GM23338 (cell line): ENCODE results near the gene ASGR1. TPM values are rescaled to one million over a fixed set of nuclear protein-coding genes. Genes with fewer than 3 reads are reported as not detected.

Experiments used
- ATAC-seq: fragments of 200-7000 bp; cut with Tn5 transposase; 3 replicates; pipeline ENCODE4 v1.9.1; 2020
- DNase-seq: peaks from one replicate; pipeline ENCODE4 v3.0.0-alpha.2; 2015; ENCODE audit warnings: low spot score
- H2AFZ ChIP-seq: fragments of 200-600 bp; sonication (generic); 2 replicates; pipeline ENCODE4 v1.8.0; 2016; ENCODE audit warnings: antibody characterized with exemption, mild to moderate bottlenecking, moderate library complexity
- H3F3A ChIP-seq: fragments of 200-600 bp; sonication (generic); replicated peaks from 2 replicates; pipeline ENCODE4 v1.8.0; 2017; ENCODE audit warnings: antibody characterized with exemption, mixed run types, low read depth
- H3K27ac ChIP-seq: fragments of 200-600 bp; sonication (generic); 2 replicates; pipeline ENCODE4 v1.6.1; 2016; ENCODE audit warnings: low read depth
- H3K27me3 ChIP-seq: fragments of 200-600 bp; sonication (generic); 2 replicates; pipeline ENCODE4 v1.8.0; 2016; ENCODE audit warnings: mild to moderate bottlenecking, mixed run types, moderate library complexity; ENCODE audit not compliant: insufficient read depth
- H3K36me3 ChIP-seq: fragments of 200-600 bp; sonication (generic); 2 replicates; pipeline ENCODE4 v1.8.0; 2016; ENCODE audit warnings: mild to moderate bottlenecking; ENCODE audit not compliant: insufficient read depth
- H3K4me1 ChIP-seq: fragments of 200-600 bp; sonication (generic); 2 replicates; pipeline ENCODE4 v1.8.0; 2016; ENCODE audit warnings: mild to moderate bottlenecking, moderate library complexity; ENCODE audit not compliant: insufficient read depth
- H3K4me2 ChIP-seq: fragments of 200-600 bp; sonication (generic); 2 replicates; pipeline ENCODE4 v1.7.1; 2017; ENCODE audit warnings: mixed run types
- H3K4me3 ChIP-seq: fragments of 200-600 bp; sonication (generic); 2 replicates; pipeline ENCODE4 v1.6.1; 2016; ENCODE audit warnings: mixed run types
- H3K79me2 ChIP-seq: fragments of 200-600 bp; sonication (generic); replicated peaks from 2 replicates; pipeline ENCODE4 v1.8.0; 2017; ENCODE audit warnings: mild to moderate bottlenecking; ENCODE audit not compliant: insufficient read depth
- H3K9me2 ChIP-seq: fragments of 200-600 bp; sonication (generic); 2 replicates; pipeline ENCODE4 v1.8.0; 2017; ENCODE audit not compliant: insufficient read depth
- H4K20me1 ChIP-seq: fragments of 200-600 bp; sonication (generic); replicated peaks from 2 replicates; pipeline ENCODE4 v1.8.0; 2017; ENCODE audit warnings: mild to moderate bottlenecking; ENCODE audit not compliant: insufficient read depth
- H3K27ac Mint-ChIP-seq: 2 replicates; pipeline ENCODE4 v1.8.0; 2020; ENCODE audit warnings: inconsistent platforms, mild to moderate bottlenecking, moderate library complexity, mixed read lengths
- H3K27me3 Mint-ChIP-seq: 3 replicates; pipeline ENCODE4 v1.8.0; 2022; ENCODE audit warnings: low read depth, mild to moderate bottlenecking, moderate library complexity, mixed read lengths, inconsistent platforms; ENCODE audit not compliant: insufficient read depth, poor library complexity
- H3K36me3 Mint-ChIP-seq: 3 replicates; pipeline ENCODE4 v1.8.0; 2021; ENCODE audit warnings: low read depth, mild to moderate bottlenecking, inconsistent platforms, moderate library complexity, mixed read lengths
- H3K4me1 Mint-ChIP-seq: 3 replicates; pipeline ENCODE4 v1.8.0; 2020; ENCODE audit warnings: mild to moderate bottlenecking, inconsistent platforms, mixed read lengths
- H3K4me3 Mint-ChIP-seq: 3 replicates; pipeline ENCODE4 v1.8.0; 2021; ENCODE audit warnings: moderate library complexity, mild to moderate bottlenecking, inconsistent platforms, mixed read lengths
- H3K9me3 Mint-ChIP-seq: 3 replicates; pipeline ENCODE4 v1.8.0; 2020; ENCODE audit warnings: moderate library complexity, mild to moderate bottlenecking, inconsistent platforms, mixed read lengths
- CREB1 ChIP-seq: fragments of 250-450 bp; sonication (Bioruptor Pico); IDR thresholded peaks from 2 replicates; pipeline ENCODE4 v1.5.0; 2020; ENCODE audit warnings: low read depth, mild to moderate bottlenecking, moderate library complexity
- EZH2 ChIP-seq: fragments of 200-600 bp; sonication (generic); IDR thresholded peaks from one replicate; pipeline ENCODE4 v1.8.0; 2017; ENCODE audit warnings: antibody characterized with exemption, mild to moderate bottlenecking, low read depth; ENCODE audit not compliant: unreplicated experiment
- EZH2phosphoT487 ChIP-seq: fragments of 200-600 bp; sonication (generic); IDR thresholded peaks from one replicate; pipeline ENCODE4 v1.8.1; 2018; ENCODE audit warnings: antibody characterized with exemption; ENCODE audit not compliant: unreplicated experiment
- JUNB ChIP-seq: IDR thresholded peaks from one replicate; pipeline ENCODE4 v1.6.1; 2016; ENCODE audit warnings: antibody characterized with exemption; ENCODE audit not compliant: unreplicated experiment
- POLR2AphosphoS5 ChIP-seq: IDR thresholded peaks from 2 replicates; pipeline ENCODE4 v1.6.1; 2016; ENCODE audit warnings: antibody characterized with exemption, low read depth
- STAT1 ChIP-seq: IDR thresholded peaks from one replicate; pipeline ENCODE4 v1.6.1; 2016; ENCODE audit warnings: antibody characterized with exemption; ENCODE audit not compliant: unreplicated experiment
- ZNF331 ChIP-seq: fragments of 250-450 bp; sonication (Bioruptor Pico); IDR thresholded peaks from 2 replicates; pipeline ENCODE4 v1.5.0; 2020; ENCODE audit warnings: low read depth, mild to moderate bottlenecking, moderate library complexity
- polyA plus RNA-seq: library from polyadenylated mRNA; unstranded; fragments of >200 nt; fragmentation: Nextera tagmentation; extraction: Ambion mirVana; gene quantifications from 2 replicates; pipeline ENCODE4 v1.2.1, GENCODE V29; 2016
- total RNA-seq: library from RNA; depleted of rRNA; stranded (reverse); fragments of >200 nt; shearing (Covaris generic); gene quantifications from 2 replicates; pipeline ENCODE4 v1.2.3, GENCODE V29; 2014
- TF ChIP-seq, protein P1 (sequence below): fragments of 250-450 bp; sonication (Bioruptor Pico); IDR thresholded peaks from 2 replicates; pipeline ENCODE4 v1.5.0; 2020; ENCODE audit warnings: mild to moderate bottlenecking, moderate library complexity
- TF ChIP-seq, protein P2 (sequence below): IDR thresholded peaks from one replicate; pipeline ENCODE4 v1.6.1; 2018; ENCODE audit warnings: antibody characterized with exemption; ENCODE audit not compliant: unreplicated experiment
- TF ChIP-seq, protein P3 (sequence below): IDR thresholded peaks from 2 replicates; pipeline ENCODE4 v1.6.1; 2016; ENCODE audit warnings: antibody characterized with exemption
- TF ChIP-seq, protein P4 (sequence below), 2 experiments: fragments of 200-600 bp in 1 of 2; sonication (generic) in 1 of 2; conservative IDR thresholded peaks; 2 replicates each; pipeline versions ENCODE4 v1.5.1 to v1.6.1; 2016 to 2017; ENCODE audit warnings: antibody characterized with exemption in 2 of 2, low read depth in 2 of 2, mild to moderate bottlenecking in 2 of 2, moderate library complexity in 1 of 2

Gene ASGR1
- total and polyA plus RNA-seq, 2 experiments from 2014 or later = 8.3 to 9.0 TPM

DNA sequence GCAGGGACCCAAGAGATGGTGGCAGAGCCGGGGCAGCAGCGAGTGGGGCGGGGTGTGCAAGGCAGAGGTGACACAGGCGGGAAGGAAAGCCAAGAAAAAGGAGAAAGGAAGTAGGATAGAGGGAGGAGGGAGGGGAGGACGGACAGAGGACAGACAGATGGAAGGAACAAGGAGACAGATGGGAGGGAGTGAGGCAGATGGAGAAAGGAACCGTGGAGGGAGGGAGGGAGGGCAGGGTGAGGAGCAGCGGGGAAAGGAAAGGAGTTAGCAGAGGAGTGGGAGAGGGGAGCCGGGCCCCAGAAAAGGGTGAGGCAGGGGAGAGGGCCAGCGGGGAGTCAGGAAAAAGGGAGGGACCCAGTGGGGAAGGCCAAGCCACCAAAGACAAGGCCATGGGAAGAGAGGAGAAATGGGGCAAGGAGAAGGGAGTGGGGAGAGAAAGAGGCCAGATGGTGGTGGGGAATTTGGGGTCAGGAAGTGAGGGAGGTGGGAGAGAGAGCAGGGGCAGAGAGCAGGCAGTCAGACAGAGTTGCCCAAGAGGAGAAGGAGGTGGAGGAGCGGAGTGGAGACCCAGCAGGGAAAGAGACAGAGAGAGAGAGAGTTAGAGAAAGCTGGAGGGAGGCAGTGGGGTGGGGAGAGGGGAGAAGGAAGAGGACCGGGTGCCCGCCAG is 13.2 kb upstream of the ASGR1 start (continued):
- TF ChIP-seq, protein P1, sequence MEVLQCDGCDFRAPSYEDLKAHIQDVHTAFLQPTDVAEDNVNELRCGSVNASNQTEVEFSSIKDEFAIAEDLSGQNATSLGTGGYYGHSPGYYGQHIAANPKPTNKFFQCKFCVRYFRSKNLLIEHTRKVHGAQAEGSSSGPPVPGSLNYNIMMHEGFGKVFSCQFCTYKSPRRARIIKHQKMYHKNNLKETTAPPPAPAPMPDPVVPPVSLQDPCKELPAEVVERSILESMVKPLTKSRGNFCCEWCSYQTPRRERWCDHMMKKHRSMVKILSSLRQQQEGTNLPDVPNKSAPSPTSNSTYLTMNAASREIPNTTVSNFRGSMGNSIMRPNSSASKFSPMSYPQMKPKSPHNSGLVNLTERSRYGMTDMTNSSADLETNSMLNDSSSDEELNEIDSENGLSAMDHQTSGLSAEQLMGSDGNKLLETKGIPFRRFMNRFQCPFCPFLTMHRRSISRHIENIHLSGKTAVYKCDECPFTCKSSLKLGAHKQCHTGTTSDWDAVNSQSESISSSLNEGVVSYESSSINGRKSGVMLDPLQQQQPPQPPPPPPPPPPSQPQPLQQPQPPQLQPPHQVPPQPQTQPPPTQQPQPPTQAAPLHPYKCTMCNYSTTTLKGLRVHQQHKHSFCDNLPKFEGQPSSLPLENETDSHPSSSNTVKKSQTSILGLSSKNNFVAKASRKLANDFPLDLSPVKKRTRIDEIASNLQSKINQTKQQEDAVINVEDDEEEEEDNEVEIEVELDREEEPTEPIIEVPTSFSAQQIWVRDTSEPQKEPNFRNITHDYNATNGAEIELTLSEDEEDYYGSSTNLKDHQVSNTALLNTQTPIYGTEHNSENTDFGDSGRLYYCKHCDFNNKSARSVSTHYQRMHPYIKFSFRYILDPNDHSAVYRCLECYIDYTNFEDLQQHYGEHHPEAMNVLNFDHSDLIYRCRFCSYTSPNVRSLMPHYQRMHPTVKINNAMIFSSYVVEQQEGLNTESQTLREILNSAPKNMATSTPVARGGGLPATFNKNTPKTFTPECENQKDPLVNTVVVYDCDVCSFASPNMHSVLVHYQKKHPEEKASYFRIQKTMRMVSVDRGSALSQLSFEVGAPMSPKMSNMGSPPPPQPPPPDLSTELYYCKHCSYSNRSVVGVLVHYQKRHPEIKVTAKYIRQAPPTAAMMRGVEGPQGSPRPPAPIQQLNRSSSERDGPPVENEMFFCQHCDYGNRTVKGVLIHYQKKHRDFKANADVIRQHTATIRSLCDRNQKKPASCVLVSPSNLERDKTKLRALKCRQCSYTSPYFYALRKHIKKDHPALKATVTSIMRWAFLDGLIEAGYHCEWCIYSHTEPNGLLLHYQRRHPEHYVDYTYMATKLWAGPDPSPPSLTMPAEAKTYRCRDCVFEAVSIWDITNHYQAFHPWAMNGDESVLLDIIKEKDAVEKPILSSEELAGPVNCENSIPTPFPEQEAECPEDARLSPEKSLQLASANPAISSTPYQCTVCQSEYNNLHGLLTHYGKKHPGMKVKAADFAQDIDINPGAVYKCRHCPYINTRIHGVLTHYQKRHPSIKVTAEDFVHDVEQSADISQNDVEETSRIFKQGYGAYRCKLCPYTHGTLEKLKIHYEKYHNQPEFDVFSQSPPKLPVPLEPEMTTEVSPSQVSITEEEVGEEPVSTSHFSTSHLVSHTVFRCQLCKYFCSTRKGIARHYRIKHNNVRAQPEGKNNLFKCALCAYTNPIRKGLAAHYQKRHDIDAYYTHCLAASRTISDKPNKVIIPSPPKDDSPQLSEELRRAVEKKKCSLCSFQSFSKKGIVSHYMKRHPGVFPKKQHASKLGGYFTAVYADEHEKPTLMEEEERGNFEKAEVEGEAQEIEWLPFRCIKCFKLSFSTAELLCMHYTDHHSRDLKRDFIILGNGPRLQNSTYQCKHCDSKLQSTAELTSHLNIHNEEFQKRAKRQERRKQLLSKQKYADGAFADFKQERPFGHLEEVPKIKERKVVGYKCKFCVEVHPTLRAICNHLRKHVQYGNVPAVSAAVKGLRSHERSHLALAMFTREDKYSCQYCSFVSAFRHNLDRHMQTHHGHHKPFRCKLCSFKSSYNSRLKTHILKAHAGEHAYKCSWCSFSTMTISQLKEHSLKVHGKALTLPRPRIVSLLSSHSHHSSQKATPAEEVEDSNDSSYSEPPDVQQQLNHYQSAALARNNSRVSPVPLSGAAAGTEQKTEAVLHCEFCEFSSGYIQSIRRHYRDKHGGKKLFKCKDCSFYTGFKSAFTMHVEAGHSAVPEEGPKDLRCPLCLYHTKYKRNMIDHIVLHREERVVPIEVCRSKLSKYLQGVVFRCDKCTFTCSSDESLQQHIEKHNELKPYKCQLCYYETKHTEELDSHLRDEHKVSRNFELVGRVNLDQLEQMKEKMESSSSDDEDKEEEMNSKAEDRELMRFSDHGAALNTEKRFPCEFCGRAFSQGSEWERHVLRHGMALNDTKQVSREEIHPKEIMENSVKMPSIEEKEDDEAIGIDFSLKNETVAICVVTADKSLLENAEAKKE = no peak
- TF ChIP-seq JUNB = no peak
- no peak for TF ChIP-seq POLR2AphosphoS5

DNA sequence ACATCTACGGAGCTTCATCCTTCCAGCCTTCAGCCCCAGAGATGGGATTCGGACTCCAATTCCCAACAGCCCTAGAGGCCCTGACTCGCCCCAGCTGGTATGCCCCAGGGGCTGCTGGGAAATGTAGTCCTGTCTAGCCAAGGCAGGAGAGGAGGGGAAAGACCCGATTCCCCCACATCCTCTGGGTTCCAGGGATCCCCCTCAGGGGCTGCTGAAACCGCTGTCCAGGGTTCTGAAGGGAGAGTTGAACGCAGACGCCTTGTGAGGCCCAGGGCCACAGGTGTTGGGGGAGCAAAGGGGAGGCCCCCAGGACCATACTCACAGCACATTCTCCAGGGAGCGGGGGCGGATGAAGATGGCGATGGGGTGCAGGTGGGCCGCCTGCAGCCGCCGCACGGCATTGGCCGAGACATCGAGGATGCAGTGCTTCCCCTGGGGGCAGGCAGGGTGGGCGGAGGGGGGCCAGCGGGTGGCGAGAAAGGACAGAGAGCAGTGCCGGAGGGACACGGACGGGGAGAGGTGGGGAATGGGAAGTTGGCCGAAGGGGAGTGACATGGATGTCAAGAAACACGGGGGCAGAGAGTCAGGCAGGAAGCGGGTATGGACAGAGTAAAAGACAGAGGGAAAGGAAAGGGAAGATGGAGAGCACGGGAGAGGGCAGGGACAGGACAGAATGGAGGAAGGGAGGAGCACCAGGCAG is 12.6 kb upstream of the ASGR1 start:
- H3K9me2 ChIP-seq = no peaks in the 10 kb centered on the region
- H3K79me2 ChIP-seq = no peaks in the 10 kb centered on the region
- DNase-seq (peak; percentile 94), ATAC-seq (peak; percentile 95)
- peaks cover 2% of the 10 kb centered on the region; the same call in 1 of the 3 replicates for H3K4me1 Mint-ChIP-seq
- no peak overlapping the region for H3K4me3 Mint-ChIP-seq
- 0 out of 2 replicates have a peak, but pooled peaks cover 2% of the 10 kb centered on the region for H3F3A ChIP-seq
- H3K27ac ChIP-seq = no peak overlapping the region
- peaks cover 59% of the 10 kb centered on the region for H3K36me3 Mint-ChIP-seq
- H3K4me2 ChIP-seq = no peak overlapping the region
- H3K4me1 ChIP-seq = no peaks in the 10 kb centered on the region; the same call in 1 of the 2 replicates
- peak overlapping the region; percentile 30; the same call in 1 of the 2 replicates for H3K27ac Mint-ChIP-seq
- H3K27me3 ChIP-seq = no peaks in the 10 kb centered on the region
- H2AFZ ChIP-seq = no peak overlapping the region
- H4K20me1 ChIP-seq = peaks cover 6% of the 10 kb centered on the region
- H3K4me3 ChIP-seq = no peak overlapping the region
- H3K36me3 ChIP-seq = no peaks in the 10 kb centered on the region; the same call in 1 of the 2 replicates
- no peaks in the 10 kb centered on the region for H3K9me3 Mint-ChIP-seq
- H3K27me3 Mint-ChIP-seq = peaks cover 11% of the 10 kb centered on the region
- TF ChIP-seq, protein P2, sequence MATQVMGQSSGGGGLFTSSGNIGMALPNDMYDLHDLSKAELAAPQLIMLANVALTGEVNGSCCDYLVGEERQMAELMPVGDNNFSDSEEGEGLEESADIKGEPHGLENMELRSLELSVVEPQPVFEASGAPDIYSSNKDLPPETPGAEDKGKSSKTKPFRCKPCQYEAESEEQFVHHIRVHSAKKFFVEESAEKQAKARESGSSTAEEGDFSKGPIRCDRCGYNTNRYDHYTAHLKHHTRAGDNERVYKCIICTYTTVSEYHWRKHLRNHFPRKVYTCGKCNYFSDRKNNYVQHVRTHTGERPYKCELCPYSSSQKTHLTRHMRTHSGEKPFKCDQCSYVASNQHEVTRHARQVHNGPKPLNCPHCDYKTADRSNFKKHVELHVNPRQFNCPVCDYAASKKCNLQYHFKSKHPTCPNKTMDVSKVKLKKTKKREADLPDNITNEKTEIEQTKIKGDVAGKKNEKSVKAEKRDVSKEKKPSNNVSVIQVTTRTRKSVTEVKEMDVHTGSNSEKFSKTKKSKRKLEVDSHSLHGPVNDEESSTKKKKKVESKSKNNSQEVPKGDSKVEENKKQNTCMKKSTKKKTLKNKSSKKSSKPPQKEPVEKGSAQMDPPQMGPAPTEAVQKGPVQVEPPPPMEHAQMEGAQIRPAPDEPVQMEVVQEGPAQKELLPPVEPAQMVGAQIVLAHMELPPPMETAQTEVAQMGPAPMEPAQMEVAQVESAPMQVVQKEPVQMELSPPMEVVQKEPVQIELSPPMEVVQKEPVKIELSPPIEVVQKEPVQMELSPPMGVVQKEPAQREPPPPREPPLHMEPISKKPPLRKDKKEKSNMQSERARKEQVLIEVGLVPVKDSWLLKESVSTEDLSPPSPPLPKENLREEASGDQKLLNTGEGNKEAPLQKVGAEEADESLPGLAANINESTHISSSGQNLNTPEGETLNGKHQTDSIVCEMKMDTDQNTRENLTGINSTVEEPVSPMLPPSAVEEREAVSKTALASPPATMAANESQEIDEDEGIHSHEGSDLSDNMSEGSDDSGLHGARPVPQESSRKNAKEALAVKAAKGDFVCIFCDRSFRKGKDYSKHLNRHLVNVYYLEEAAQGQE = peak; percentile 88
- TF ChIP-seq ZNF331 (CRISPR knock-in tag) (no peak), STAT1 (no peak), CREB1 (CRISPR knock-in tag) (peak; percentile 84), JUNB (no peak), EZH2phosphoT487 (no peak), EZH2 (no peak)
- TF ChIP-seq, protein P3, sequence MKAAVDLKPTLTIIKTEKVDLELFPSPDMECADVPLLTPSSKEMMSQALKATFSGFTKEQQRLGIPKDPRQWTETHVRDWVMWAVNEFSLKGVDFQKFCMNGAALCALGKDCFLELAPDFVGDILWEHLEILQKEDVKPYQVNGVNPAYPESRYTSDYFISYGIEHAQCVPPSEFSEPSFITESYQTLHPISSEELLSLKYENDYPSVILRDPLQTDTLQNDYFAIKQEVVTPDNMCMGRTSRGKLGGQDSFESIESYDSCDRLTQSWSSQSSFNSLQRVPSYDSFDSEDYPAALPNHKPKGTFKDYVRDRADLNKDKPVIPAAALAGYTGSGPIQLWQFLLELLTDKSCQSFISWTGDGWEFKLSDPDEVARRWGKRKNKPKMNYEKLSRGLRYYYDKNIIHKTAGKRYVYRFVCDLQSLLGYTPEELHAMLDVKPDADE = peak; percentile 99
- TF ChIP-seq, protein P4, sequence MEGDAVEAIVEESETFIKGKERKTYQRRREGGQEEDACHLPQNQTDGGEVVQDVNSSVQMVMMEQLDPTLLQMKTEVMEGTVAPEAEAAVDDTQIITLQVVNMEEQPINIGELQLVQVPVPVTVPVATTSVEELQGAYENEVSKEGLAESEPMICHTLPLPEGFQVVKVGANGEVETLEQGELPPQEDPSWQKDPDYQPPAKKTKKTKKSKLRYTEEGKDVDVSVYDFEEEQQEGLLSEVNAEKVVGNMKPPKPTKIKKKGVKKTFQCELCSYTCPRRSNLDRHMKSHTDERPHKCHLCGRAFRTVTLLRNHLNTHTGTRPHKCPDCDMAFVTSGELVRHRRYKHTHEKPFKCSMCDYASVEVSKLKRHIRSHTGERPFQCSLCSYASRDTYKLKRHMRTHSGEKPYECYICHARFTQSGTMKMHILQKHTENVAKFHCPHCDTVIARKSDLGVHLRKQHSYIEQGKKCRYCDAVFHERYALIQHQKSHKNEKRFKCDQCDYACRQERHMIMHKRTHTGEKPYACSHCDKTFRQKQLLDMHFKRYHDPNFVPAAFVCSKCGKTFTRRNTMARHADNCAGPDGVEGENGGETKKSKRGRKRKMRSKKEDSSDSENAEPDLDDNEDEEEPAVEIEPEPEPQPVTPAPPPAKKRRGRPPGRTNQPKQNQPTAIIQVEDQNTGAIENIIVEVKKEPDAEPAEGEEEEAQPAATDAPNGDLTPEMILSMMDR (conservative IDR thresholded peaks at IDR 0.05; ENCODE audit: low read depth in 2 of 2) = no peak
